Epithelial cell of esophagus (primary cell): ENCODE data around the gene PTPRU.

Experiments
- DNase-seq: peaks from one replicate; pipeline ENCODE4 v3.0.0; 2010; ENCODE audit warnings: low read depth
- H3K4me3 ChIP-seq: 2 replicates; pipeline ENCODE4 v1.5.1; 2011; ENCODE audit warnings: mild to moderate bottlenecking, low read length, control low read depth
- TF ChIP-seq, protein P1 (sequence below): IDR thresholded peaks from 2 replicates; pipeline ENCODE4 v1.5.1; 2011; ENCODE audit warnings: low read depth, mild to moderate bottlenecking, low read length, control low read depth, inconsistent platforms; ENCODE audit not compliant: insufficient read depth; ENCODE audit errors: missing control alignments

The PTPRU gene

DNA sequence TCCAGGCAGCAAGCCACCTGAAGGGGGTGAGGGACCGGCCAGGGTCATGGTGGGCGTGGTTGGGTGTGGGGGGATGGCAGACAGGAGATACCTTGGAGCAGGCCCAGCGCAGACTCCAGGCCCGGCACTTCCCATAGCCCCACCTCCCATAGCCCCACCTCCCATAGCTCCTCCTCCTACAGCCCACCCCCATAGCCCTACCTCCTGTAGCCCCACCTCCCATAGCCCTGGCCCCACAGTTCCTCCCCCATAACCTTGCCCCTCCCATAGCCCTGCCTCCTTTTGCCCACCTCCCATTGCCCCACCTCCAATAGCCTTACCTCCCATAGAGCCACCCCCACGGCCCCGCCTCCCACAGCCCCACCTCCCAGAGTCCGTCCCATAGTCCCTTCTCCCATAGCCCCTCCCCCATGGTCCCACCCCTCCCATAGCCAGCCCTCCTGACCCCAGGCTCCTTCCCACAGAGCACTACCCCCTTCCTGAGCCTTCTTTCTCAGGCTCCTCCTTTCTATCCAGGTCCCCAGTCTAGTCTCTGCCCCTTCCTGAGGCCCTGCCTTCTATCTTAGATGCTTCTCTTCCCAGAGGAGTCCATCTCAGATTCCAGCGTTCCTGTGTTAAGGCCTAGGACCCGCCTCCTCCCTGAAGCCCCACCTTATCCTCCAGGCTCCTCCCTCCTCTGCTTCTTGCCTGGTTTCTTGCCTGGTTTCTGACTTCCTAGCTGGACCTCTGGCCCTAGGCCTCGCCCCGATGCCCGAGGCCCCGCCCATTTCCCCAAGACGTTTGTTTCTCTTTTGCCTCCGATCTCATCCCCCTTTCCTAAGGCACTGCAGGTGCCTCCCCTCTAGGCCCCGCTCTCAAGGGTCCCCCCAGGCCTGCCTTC, 46.8 kb downstream of the PTPRU start:
- peak; percentile 30 for DNase-seq
- TF ChIP-seq, protein P1, sequence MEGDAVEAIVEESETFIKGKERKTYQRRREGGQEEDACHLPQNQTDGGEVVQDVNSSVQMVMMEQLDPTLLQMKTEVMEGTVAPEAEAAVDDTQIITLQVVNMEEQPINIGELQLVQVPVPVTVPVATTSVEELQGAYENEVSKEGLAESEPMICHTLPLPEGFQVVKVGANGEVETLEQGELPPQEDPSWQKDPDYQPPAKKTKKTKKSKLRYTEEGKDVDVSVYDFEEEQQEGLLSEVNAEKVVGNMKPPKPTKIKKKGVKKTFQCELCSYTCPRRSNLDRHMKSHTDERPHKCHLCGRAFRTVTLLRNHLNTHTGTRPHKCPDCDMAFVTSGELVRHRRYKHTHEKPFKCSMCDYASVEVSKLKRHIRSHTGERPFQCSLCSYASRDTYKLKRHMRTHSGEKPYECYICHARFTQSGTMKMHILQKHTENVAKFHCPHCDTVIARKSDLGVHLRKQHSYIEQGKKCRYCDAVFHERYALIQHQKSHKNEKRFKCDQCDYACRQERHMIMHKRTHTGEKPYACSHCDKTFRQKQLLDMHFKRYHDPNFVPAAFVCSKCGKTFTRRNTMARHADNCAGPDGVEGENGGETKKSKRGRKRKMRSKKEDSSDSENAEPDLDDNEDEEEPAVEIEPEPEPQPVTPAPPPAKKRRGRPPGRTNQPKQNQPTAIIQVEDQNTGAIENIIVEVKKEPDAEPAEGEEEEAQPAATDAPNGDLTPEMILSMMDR = no peak
- H3K4me3 ChIP-seq = no peak overlapping the region

DNA sequence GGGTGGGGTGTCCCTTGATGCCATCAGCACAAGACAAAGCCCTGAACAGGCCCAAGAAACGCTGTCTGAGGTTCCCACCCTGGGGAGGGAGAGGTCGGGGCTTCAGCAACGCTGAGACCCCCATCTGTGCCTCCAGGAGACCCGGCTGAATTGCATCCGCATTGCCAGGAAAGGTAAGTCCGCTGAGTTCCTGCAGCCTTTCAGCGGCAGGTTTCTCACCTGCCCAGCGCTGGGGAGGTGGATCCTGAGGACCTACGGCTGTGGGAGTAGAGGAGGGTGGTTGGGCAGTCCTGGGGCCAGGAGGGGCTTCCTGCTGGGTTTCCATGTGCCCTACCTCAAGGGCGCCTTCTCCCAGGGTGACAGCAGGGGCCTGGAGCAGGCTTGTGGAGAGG, 47.5 kb downstream of the PTPRU start:
- no peak for DNase-seq
- TF ChIP-seq, protein P1 = no peak
- H3K4me3 ChIP-seq = no peak overlapping the region

DNA sequence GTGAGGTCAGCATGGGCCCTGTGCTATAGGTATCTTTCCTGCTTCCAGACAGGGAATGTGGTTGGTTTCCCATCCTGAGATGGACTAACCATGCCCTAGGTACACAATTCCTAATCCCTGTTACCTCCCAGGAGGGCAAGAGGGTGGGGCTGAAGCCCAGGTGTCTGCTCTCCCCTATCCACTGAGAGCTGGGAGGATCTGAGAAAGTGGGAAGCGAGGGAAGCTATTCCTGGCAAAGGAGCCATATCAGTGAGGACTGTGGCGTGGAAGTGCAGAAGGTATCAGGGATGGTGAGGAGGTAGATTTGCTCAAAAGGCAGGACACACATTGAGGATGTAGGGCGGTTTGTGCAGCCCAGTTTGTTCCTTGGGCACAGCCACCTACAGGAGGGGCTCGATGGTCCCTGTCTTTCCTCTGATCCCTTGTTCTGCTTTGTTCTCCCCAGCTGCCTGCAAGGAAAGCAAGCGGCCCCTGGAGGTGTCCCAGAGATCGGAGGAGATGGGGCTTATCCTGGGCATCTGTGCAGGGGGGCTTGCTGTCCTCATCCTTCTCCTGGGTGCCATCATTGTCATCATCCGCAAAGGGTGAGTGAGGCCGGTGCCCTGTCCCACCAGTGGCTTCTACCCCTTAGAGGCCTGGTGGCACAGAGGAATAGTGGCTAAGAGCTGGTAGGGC, 48.1 kb downstream of the PTPRU start:
- TF ChIP-seq, protein P1 = no peak
- no peak for DNase-seq
- no peak overlapping the region for H3K4me3 ChIP-seq

DNA sequence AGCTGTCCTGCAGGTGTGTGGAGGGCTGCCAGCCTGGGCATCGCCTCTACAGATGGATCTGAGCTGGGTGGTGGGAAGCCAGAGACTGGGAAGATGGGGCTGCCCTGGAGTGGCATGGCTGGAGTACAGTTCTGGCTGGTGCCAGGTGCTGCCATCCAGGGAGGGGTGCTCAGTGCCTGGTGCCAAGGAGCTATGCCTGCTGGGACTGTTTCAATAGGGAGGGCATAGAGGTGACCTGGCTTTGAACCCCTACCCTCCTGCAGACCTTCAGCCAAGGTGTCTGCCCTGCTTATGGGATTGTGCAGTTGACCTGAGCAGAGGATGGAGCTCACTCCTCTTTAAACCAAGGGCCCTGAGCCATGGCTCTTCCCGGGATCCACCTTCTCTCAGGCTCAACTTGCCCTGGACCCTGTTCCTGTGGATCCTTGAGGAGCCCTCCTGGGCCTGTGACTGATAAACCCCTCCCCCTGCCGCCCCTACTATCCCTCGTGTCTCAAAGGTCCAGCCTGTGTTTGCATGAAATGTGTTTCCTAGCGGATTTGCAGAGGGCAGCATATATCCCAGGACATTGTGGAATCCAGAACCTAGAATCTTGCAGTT, 48.7 kb downstream of the PTPRU start:
- no peak for DNase-seq
- TF ChIP-seq, protein P1 = no peak
- no peak overlapping the region for H3K4me3 ChIP-seq

DNA sequence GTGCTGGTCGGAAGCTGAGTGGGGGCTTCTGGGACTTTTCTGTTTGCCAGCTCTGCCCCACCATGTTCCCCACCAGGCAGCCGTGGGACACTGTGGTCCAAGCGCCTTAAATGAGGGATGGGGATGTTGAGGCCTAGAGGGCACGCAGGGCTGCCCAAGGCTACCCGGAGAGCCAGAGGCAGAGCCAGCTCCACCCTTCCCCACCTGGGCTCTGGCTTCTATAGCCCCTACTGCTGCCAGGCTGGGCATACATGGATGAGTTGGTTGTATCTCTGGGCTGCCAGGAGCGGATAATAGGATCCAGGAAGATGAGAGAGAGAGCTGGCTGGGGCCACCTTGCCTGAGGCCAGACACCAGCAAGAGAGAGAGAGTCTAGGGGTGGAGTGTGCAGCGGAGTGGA, 49.4 kb downstream of the PTPRU start:
- TF ChIP-seq, protein P1 = no peak
- no peak for DNase-seq
- no peak overlapping the region for H3K4me3 ChIP-seq

DNA sequence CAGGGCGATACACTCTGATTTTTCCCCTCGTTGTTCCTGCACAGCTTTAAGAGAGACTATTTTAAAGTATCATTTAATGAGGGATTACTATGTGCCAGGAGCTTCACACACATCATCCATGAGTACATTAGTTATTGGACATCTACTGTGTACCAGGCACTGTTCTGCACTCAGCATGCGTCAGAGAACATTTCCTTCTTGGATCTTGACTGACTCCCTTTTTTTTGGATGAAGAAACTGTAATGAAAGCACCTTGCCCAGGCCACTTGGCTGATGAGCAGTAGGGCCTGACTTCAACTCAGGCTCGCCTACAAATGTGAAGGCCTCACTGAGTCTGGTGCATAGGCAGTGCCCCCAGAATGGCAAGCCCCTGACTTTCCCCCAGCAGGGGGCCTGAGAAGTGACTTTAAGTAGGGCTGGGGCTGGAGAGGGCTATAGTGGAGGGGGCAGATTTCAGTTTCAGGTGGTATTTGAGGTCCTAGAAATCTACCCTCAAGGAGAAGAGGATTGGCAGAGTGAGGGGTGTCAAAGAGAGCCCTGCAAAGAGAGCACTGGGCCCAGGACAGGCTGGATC, 50.0 kb downstream of the PTPRU start:
- TF ChIP-seq, protein P1 = no peak

More for the DNA sequence above, 50.0 kb downstream of the PTPRU start:
- DNase-seq = no peak
- no peak overlapping the region for H3K4me3 ChIP-seq
